ENCODE data around the gene NADK2. TPM values are rescaled to one million over a fixed set of nuclear protein-coding genes. Genes with fewer than 3 reads are reported as not detected.

The NADK2 gene, protein sequence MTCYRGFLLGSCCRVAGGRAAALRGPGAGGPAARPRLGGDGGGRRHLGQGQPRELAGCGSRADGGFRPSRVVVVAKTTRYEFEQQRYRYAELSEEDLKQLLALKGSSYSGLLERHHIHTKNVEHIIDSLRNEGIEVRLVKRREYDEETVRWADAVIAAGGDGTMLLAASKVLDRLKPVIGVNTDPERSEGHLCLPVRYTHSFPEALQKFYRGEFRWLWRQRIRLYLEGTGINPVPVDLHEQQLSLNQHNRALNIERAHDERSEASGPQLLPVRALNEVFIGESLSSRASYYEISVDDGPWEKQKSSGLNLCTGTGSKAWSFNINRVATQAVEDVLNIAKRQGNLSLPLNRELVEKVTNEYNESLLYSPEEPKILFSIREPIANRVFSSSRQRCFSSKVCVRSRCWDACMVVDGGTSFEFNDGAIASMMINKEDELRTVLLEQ
- 9.1 and 15.9 TPM in 2 replicates for total RNA-seq

GRCh38 chr5:36241631-36242533 lies at the start of gene NADK2:
NADK2 (minus strand) TSS chr5:36241925; CDS start chr5:36241798, 127 bp downstream.

DNA sequence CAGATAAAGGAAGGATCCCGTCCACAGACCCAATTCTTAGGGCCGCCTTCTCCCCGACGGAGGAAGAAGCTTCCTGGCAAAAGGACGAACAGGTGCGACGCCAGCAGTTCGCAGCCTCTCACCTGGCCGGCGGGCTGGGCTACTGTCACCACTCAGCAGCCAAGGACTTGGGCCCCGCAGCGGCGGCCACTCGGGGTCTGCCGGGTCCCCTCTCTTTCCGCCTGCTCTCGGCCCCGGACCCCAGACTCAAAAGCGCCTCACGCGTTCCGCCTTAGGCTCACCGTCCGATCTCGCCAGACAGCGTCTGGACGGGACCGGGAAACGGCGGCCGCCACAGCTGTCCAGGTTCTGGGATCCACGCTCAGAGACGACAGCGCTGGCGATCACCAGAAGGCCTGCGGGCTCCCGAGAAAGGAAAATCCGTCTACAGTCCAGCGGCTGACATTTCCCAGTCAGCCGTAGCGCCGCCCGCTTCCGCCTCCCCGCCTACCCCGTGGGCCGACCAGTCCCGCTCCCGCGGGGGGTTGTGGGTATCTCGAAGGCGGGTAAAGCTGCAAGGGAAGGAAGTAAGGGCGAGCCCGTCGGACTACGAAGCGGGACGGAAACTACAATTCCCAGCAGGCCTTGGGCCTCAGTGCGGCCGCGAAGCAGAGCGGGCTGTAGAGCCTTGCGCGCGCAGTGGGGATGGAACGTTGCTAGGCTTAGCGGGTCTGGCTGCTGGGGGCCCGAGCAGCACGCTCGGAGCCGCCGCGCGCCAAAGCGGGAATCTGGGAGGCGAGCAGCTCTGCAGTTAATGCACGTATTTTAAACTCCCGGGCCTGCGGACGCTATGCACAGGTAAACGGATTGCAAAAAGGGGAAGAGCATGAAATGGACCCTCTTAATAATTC lies 90.0 kb downstream of the NADK2 start, which contains the start of the genes LMBRD2 and SKP2:
Gene LMBRD2, minus strand, starts transcription at position 454 of the 890 bp plus-strand sequence. CDS start 8,538 bp downstream, outside the sequence.
Gene SKP2, plus strand, starts transcription at position 678 of the 890 bp plus-strand sequence. Its CDS starts 152 bp downstream, at position 830.

Other genes with a start within 250 kb of the NADK2 start
- gene UGT3A2, start 175.0 kb downstream of the NADK2 start, total RNA-seq, result not detected in 2 replicates
- 4.4 and 12.1 TPM in 2 replicates for gene LMBRD2, start 90.0 kb downstream of the NADK2 start, total RNA-seq
- gene SKP2, start 89.8 kb downstream of the NADK2 start, total RNA-seq, result 19.4 and 22.9 TPM in 2 replicates
- gene RANBP3L, start 60.0 kb upstream of the NADK2 start, total RNA-seq, result 0.25 TPM in 1 of 2 replicates, not detected in the other

All from bladder microvascular endothelial cell (primary cell).